GM23248 (cell line): Measurements from ENCODE around the gene SPATC1L. TPM values are rescaled to one million over a fixed set of nuclear protein-coding genes. Genes with fewer than 3 reads are reported as not detected.

Experiments
- DNase-seq: peaks from one replicate; pipeline ENCODE4 v3.0.0-alpha.2; 2015
- H2AFZ ChIP-seq: fragments of 200-600 bp; sonication (generic); 2 replicates; pipeline ENCODE4 v1.6.1; 2016; ENCODE audit warnings: antibody characterized with exemption
- H3F3A ChIP-seq: fragments of 200-600 bp; sonication (generic); 2 replicates; pipeline ENCODE4 v1.6.1; 2016; ENCODE audit warnings: mild to moderate bottlenecking, antibody characterized with exemption, mixed run types; ENCODE audit not compliant: insufficient read depth
- H3K27ac ChIP-seq: fragments of 200-600 bp; sonication (generic); 2 replicates; pipeline ENCODE4 v1.5.1; 2016; ENCODE audit warnings: mild to moderate bottlenecking
- H3K27me3 ChIP-seq: fragments of 200-600 bp; sonication (generic); replicated peaks from 2 replicates; pipeline ENCODE4 v1.6.1; 2016; ENCODE audit warnings: mild to moderate bottlenecking; ENCODE audit not compliant: insufficient read depth
- H3K36me3 ChIP-seq: fragments of 200-600 bp; sonication (generic); 2 replicates; pipeline ENCODE4 v1.6.1; 2016; ENCODE audit warnings: low read depth, mild to moderate bottlenecking
- H3K4me1 ChIP-seq: fragments of 200-600 bp; sonication (generic); 2 replicates; pipeline ENCODE4 v1.6.1; 2016; ENCODE audit warnings: mild to moderate bottlenecking; ENCODE audit not compliant: insufficient read depth
- H3K4me2 ChIP-seq: fragments of 200-600 bp; sonication (generic); one replicate; pipeline ENCODE4 v1.6.1; 2016; ENCODE audit warnings: mild to moderate bottlenecking; ENCODE audit not compliant: unreplicated experiment
- H3K4me3 ChIP-seq: fragments of 200-600 bp; sonication (generic); 2 replicates; pipeline ENCODE4 v1.5.1; 2016; ENCODE audit warnings: mild to moderate bottlenecking
- H3K79me2 ChIP-seq: fragments of 200-600 bp; sonication (generic); 2 replicates; pipeline ENCODE4 v1.6.1; 2016; ENCODE audit warnings: mild to moderate bottlenecking; ENCODE audit not compliant: insufficient read depth
- H3K9ac ChIP-seq: fragments of 200-600 bp; sonication (generic); 2 replicates; pipeline ENCODE4 v1.6.1; 2016; ENCODE audit warnings: mild to moderate bottlenecking
- H3K9me2 ChIP-seq: fragments of 200-600 bp; sonication (generic); 2 replicates; pipeline ENCODE4 v1.6.1; 2016; ENCODE audit warnings: mixed run types, mild to moderate bottlenecking, moderate library complexity; ENCODE audit not compliant: insufficient read depth
- H3K9me3 ChIP-seq: fragments of 200-600 bp; sonication (generic); one replicate; pipeline ENCODE4 v1.6.1; 2017; ENCODE audit warnings: low read depth
- H4K20me1 ChIP-seq: fragments of 200-600 bp; sonication (generic); 2 replicates; pipeline ENCODE4 v1.6.0; 2016; ENCODE audit not compliant: insufficient read depth
- EZH2 ChIP-seq: fragments of 200-600 bp; sonication (generic); IDR thresholded peaks from 2 replicates; pipeline ENCODE4 v1.6.1; 2018; ENCODE audit warnings: antibody characterized with exemption, mild to moderate bottlenecking; ENCODE audit not compliant: insufficient read depth, poor library complexity, severe bottlenecking
- EZH2phosphoT487 ChIP-seq: fragments of 200-600 bp; sonication (generic); IDR thresholded peaks from 2 replicates; pipeline ENCODE4 v1.6.1; 2018; ENCODE audit warnings: antibody characterized with exemption, moderate library complexity, mild to moderate bottlenecking, low read depth; ENCODE audit not compliant: insufficient read depth
- WGBS, 2 experiments: methylation state at CpG; one replicate each; pipeline ENCODE4 v1.1.6; 2015 to 2017; ENCODE audit warnings: low lambda C conversion rate in 2 of 2, low coverage in 1 of 2; ENCODE audit errors: missing lambda C conversion rate in 2 of 2; 5-methylcytosine and 5-hydroxymethylcytosine counted together
- in situ Hi-C: fragments of 300-500 bp; cut with MboI; formaldehyde crosslinking; loops from 2 replicates; pipeline ENCODE4 v1.15.0; 2020
- polyA plus RNA-seq: library from polyadenylated mRNA; unstranded; fragments of >200 nt; fragmentation: Nextera tagmentation; extraction: Ambion mirVana; gene quantifications from 2 replicates; pipeline ENCODE4 v1.2.1, GENCODE V29; 2016
- total RNA-seq: library from RNA; depleted of rRNA; stranded (reverse); fragments of >200 nt; shearing (Covaris generic); gene quantifications from 2 replicates; pipeline ENCODE4 v1.2.3, GENCODE V29; 2014

The SPATC1L gene
- total and polyA plus RNA-seq, 2 experiments from 2014 or later: 5.2 to 15.7 TPM

DNA sequence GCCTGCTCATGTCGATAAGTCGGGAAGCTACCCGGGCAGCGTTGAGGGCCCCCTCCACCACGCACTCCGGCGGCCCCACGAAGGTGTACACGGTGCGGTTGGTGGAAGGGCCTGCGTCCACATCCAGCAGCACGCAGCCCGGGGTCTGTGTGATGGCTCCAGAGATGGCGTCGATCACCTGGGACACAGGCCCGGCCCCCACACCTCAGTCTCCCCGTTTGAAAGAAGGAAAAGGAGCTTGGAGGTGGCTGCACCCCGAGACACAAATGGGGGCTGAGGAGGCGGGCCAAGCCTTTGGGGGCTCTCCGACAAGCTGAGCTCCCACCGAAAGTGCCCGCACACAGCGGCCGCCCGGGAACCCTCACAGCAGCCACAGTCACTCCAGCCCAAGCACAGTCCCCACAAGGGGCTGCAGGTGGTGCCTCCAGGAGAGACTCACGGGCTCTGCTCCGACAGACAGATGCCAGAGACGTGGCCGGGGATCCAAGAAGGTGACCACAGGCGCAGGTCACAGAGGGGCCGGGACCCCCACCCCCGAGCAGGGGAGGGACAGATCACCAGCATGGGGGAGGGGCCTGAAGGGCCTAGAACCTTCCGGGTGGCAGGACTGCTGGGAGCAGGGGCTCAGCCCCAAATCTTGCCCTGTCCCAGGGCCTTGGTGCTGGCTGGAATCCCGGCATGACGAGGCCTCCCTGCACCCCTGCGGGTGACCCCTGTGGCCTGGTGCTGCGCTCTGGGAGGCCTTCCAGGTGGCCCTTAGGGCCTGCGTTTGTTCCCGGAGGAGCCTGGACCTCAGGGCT, 29.9 kb downstream of the SPATC1L start:
- Histone ChIP-seq H3K4me2 (no peak overlapping the region), H3K4me3 (no peak overlapping the region), H3K79me2 (no peaks in the 10 kb centered on the region), H3K9ac (no peak overlapping the region), H3K9me3 (no peaks in the 10 kb centered on the region), H2AFZ (no peak overlapping the region), H4K20me1 (no peaks in the 10 kb centered on the region), H3K36me3 (no peaks in the 10 kb centered on the region), H3F3A (no peaks in the 10 kb centered on the region), H3K27ac (no peak overlapping the region), H3K9me2 (no peaks in the 10 kb centered on the region), H3K27me3 (no peaks in the 10 kb centered on the region), H3K4me1 (no peaks in the 10 kb centered on the region)
- in situ Hi-C loops: no loop called here
- DNase-seq: no peak
- 84 to 85% methylated on average over 38 to 39 of the region's 39 CpGs for WGBS, 2 experiments
- TF ChIP-seq EZH2 (no peak), EZH2phosphoT487 (no peak)

DNA sequence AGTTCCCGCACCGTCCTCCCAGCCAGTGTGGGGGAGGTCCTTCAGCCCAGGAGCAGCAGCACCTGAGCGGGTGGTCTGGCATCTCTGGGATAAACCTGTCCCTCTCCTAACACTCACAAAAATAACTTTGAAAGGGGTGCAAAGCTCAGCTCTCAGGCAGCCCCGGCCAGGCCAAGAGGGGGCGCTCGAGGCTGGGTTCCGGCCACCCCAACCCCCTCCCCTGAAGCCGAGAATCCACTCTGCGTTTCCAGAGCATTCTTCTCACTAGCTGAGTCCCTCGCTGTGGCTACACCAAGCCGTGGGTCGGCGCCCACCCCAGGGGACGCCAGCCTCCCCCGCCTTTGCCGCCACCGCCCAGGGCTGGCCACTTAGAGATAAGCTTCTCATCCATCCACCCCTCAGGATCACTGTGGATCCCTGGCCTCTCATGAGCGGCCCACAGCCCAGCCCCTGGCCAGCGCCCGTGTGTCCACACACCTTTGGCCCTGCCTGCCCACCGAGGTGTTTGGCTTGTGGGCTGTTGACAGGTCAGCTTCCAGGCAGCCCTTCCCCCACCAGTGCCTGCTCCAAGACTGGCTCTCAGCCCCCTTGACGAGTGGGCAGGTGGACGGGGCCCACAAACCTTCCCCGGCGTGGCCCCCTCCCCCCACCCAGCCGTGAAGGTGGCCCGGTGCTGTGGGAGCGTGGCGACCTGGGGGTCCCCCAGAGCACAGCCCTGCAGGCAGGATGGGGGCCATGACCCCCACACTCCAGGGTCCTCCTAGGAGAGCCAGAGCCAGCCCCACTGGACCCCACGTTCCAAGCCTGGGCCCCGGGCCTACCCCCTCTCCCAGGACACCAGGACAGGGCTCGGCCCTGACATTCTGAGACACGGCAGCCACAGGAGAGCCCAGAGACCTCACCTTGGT, 30.8 kb downstream of the SPATC1L start:
- in situ Hi-C loops: no loop called here
- no peaks in the 10 kb centered on the region for H4K20me1 ChIP-seq
- 33 to 40% methylated on average over 19 to 33 of the region's 33 CpGs for WGBS, 2 experiments

DNA sequence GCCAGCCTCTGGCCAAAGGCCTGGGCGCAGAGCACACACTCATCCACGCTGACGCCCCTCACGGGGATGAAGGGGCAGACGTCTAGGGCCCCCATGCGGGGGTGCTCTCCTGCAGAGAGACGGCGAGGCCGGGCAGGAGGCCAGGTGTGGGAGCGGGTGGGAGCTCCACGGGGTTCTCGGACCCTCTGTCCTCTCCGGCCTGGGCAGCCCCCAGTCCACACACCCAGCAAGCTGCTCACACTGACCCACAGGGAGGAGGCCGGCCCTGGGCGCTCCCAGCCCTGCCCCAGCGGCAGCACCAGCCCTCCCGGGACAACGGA, 31.4 kb downstream of the SPATC1L start:
- Histone ChIP-seq H4K20me1 (no peaks in the 10 kb centered on the region), H3K4me1 (no peaks in the 10 kb centered on the region), H3K9me3 (no peaks in the 10 kb centered on the region), H3K4me2 (peak overlapping the region; percentile 16), H3K9ac (no peak overlapping the region), H3K27ac (no peak overlapping the region), H3F3A (peaks cover 6% of the 10 kb centered on the region; the same call in 1 of the 2 replicates), H3K36me3 (no peaks in the 10 kb centered on the region), H2AFZ (peak overlapping the region; percentile 55; the same call in 1 of the 2 replicates), H3K9me2 (no peaks in the 10 kb centered on the region), H3K27me3 (no peaks in the 10 kb centered on the region), H3K4me3 (0 out of 2 replicates have a peak overlapping the region, but pooled peaks have one; percentile 12), H3K79me2 (no peaks in the 10 kb centered on the region)
- no peak for DNase-seq
- no peak for TF ChIP-seq EZH2phosphoT487
- no peak for TF ChIP-seq EZH2
- 31 to 33% methylated on average over 16 to 18 of the region's 18 CpGs for WGBS, 2 experiments
- in situ Hi-C loops: no loop called here

More for the DNA sequence above, 30.8 kb downstream of the SPATC1L start:
- Histone ChIP-seq H3K79me2 (no peaks in the 10 kb centered on the region), H3F3A (peaks cover 6% of the 10 kb centered on the region; the same call in 1 of the 2 replicates), H3K9ac (no peak overlapping the region), H3K27ac (no peak overlapping the region), H3K4me1 (no peaks in the 10 kb centered on the region), H3K4me2 (peak overlapping the region; percentile 16), H3K36me3 (no peaks in the 10 kb centered on the region), H3K27me3 (no peaks in the 10 kb centered on the region), H3K9me2 (no peaks in the 10 kb centered on the region), H3K9me3 (no peaks in the 10 kb centered on the region), H3K4me3 (0 out of 2 replicates have a peak overlapping the region, but pooled peaks have one; percentile 21), H2AFZ (peak overlapping the region; percentile 55; the same call in 1 of the 2 replicates)
- peak; percentile 67 for DNase-seq
- no peak for TF ChIP-seq EZH2phosphoT487
- TF ChIP-seq EZH2: no peak
